ENCODE measurements around the gene PHF21A.

- no peak for TF ChIP-seq CTCF (conservative IDR thresholded peaks at IDR 0.05 in 1 of 2, IDR thresholded peaks at IDR 0.05 in 1 of 2; ENCODE audit: extremely low read depth in 1 of 2, insufficient read depth in 1 of 2, low read depth in 1 of 2, low read length in 2 of 2)
- TF ChIP-seq EZH2 (IDR thresholded peaks at IDR 0.05; ENCODE audit: borderline replicate concordance, low read length) = no peak
Observed at GRCh38 chr11:46001448-46001914, 119.8 kb downstream of the PHF21A start.

All from mammary epithelial cell (primary cell).